Hematopoietic multipotent progenitor cell treated with erythropoietin and hydrocortisone succinate and interleukin-3 and kit ligand, for 6 days (in vitro differentiated cells): ENCODE results near the gene ZNF425.
"Not testable (repeated sequence)": the region's sequence is repeated elsewhere in the genome, so short reads cannot be mapped to it uniquely, and the experiment has no call there.

Source experiments
- DNase-seq: peaks from one replicate; pipeline ENCODE4 v3.0.0-alpha.2; 2015

Gene ZNF425

GRCh38 chr7:149130572-149131198 lies 4.6 kb upstream of the ZNF425 start:
- no peak for DNase-seq

DNA sequence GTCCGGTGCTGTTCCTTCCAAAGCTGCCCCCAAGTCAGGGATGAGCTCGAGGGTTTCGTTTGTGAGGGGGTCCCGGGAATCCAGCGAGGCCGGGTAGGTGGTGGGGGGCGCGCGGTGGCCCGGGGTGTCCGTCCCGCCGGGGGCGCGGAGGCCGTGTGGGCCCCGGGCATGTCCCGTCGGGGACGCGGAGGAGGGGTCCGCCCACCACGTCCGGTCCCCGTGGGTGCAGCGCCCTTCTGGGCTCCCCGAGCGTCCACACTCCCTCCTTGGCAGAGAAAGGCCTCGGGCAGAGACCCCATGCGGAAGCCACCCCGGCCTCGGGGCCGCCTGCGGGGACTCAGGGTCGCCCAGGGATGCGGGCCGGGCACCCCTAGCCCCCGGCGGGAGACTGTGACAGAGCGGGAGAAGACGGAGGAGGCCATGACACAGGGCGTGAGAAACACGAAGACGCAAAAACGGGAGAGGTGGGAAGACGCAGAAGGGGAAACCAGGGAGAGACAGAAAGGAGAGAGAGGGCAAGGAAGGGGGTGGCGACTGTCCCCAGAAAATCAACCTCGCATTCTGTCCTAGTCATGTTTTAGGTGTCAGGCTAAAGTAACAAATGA lies 640 bp upstream of the ZNF425 start:
- peak; percentile 72 for DNase-seq

GRCh38 chr7:149125189-149125862 lies 798 bp downstream of the ZNF425 start:
- peak; percentile 69 for DNase-seq

GRCh38 chr7:149109969-149110368 lies 16.2 kb downstream of the ZNF425 start:
- DNase-seq, result no peak

DNA sequence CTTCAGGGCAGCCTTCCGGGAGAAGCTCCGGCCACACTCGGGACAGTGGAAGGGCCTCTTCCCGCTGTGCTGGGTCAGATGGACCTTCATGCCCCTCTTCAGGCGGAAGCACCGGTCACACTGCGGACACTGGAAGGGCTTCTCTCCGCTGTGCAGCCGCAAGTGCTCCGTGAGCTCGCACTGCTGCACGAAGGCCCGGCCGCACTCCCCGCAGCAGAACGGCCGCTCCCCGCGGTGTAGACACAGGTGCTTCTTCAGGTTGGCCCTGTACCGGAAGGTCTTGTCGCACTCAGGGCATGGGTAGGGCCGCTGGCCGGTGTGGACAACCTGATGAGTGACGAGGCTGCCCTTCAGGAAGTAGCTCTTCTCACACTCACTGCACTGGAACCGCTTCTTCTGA lies 21.4 kb downstream of the ZNF425 start:
- no peak for DNase-seq

DNA sequence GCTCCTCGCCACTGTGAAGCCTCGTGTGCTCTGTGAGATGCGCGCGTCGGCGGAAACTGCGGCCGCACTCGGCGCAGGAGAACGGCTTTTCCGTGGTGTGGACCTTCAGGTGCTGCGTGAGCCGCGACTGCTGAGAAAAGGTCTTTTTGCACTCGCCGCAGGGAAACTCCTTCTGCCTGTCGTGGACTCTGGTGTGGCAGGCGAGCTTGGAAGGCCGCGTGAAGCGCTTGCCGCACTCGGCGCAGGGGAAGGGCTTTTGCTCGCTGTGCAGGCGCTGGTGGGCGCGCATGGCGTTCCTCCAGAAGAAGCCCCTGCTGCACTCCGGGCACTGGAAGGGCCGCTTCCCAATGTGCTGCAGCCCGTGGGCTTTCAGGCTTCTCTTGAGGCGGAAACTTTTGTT lies 21.9 kb downstream of the ZNF425 start:
- DNase-seq, result no peak

GRCh38 chr7:149103424-149103823 lies 22.7 kb downstream of the ZNF425 start:
- DNase-seq, result no peak

DNA sequence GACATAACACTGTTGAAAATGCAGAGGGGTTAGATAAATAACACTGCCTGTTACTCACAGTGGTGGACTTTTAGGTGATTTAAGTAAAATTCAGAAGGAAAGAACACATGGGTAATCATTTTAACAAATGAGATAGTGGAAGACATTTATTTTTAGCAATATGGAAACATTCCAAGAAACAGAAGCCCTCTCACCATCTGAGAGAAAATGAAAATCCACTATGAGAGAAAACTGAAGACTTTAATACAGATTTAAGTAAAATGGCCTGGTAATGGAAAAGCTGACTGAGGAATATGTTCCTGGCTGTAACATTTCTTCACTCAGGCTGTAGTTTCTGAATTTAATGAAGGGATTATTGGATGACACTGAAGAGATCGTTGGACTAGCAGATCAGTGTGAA lies 23.5 kb downstream of the ZNF425 start:
- DNase-seq, result no peak

GRCh38 chr7:149100821-149101220 lies 25.3 kb downstream of the ZNF425 start:
- no peak for DNase-seq

DNA sequence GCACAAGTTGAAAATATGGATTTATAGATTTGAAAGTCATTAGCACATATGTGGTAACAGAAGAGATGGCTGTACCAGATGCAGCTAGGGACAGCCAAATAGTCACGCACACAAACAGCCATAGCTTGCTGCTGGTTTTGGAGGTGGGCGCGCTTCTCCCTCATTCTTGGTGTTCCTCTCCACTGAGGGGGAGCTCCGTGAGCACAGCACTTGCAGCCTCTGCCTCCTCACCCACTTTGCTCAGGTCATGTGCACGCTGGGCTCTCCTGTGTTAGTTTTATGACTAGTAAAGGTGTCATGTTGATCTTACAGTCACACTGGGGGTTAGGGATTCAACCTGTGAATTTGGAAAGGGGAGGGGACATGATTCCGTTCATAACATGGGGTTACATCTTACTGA lies 27.1 kb downstream of the ZNF425 start:
- no peak for DNase-seq

- DNase-seq, result no peak
Observed at GRCh38 chr7:149097088-149097487, 29.0 kb downstream of the ZNF425 start.

GRCh38 chr7:149093228-149093627 lies 32.9 kb downstream of the ZNF425 start:
- peak; percentile 33 for DNase-seq

- not testable (repeated sequence) for DNase-seq
Observed at GRCh38 chr7:149092244-149092643, 33.9 kb downstream of the ZNF425 start.

- peak; percentile 95 for DNase-seq
Observed at GRCh38 chr7:149090397-149091195, 35.5 kb downstream of the ZNF425 start, which contains the start of gene ZNF786. Gene ZNF786 (minus strand): TSS chr7:149090718. CDS start chr7:149090640, 78 bp downstream.

DNA sequence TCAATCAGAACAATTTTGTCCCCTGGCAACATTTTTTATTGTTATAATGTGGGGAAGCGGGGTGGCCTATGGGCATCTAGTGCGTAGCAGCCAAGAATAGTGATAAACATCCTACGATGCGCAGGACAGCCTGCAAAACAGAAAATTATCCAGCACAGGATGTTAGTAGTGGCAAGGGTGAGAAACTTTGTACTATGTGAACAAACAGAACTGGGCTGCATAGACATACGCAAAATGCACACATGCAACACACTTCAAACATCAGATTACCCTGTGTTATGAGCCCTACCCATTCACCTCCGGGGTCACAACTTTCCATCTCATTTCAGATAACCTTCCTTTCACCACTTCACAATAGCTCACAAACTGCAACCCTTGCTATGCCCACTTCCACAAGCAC lies 38.7 kb downstream of the ZNF425 start:
- no peak for DNase-seq

DNA sequence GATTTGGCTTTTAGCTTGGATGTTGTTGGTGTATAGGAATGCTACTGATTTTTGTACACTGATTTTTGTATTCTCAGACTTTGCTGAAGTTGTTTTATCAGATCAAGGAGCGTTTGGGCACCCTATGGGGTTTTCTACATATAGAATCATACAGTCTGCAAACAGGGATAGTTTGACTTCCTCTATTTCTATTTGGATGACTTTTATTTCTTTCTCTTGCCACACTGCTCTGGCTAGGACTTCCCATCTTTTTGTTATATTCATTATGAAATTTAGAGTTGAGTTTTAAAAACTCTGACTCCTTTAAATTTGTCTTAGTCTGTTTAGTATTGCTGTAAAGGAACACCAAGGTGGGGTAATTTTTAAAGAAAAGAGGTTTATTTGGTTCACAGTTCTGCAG lies 40.3 kb downstream of the ZNF425 start:
- DNase-seq, result peak; percentile 18

DNA sequence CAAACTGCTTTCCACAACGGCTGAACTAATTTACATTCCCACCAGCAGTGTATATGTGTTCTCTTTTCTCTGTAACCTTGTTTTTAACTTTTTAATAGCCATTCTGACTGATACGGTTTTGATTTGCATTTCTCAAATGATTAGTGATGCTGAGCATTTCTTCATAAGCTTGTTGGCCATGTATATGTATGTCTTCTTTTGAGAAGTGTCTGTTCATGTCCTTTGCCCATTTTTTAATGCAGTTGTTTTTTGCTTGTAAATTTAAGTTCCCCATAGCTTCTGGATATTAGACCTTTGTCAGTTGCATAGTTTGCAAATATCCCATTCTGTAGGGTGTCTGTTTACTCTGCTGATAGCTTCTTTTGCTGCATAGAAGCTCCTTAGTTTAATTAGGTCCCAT lies 41.7 kb downstream of the ZNF425 start:
- no peak for DNase-seq

GRCh38 chr7:149081914-149082313 lies 44.2 kb downstream of the ZNF425 start:
- peak; percentile 17 for DNase-seq

- no peak for DNase-seq
Observed at GRCh38 chr7:149077594-149077993, 48.5 kb downstream of the ZNF425 start.

- DNase-seq, result no peak
Observed at GRCh38 chr7:149075286-149075685, 50.8 kb downstream of the ZNF425 start.

DNA sequence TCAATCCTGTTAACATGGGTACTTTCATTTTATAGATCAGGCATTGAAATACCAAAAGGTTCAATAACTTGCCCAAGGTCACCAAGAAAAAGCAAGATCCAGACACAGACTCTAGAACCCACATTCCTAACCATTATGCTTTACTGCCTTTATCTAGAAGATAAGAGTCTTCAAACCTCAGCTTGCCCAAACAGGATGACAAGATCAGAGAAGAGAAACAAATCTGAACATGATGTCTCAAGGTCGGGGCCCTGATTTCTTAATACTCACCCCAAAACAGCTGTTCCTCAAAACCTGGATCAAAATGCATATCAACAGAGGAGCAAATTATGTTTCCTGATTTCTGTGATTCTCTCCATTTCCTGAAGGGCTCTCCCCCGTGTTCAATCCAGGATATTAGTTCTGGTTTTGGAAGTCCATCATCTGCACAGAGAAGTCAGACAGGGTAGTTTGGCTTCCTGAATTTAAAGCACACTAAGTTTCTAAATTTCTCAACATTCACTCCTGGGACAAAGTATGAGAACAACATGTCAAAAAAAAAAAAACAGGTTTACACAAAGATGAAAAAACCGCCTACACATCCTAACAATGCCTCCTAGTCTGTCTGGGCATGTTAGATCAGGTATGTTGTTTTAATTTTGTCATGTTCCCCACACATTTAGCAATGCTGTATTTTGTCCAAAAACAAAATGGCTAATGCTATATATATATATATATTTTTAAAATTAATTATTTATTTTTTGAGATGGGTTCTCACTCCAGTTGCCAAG lies 51.8 kb downstream of the ZNF425 start:
- DNase-seq, result no peak

- DNase-seq, result no peak
Observed at GRCh38 chr7:149072438-149072775, 53.7 kb downstream of the ZNF425 start.
